Choroid plexus epithelial cell (primary cell): ENCODE data around the gene KLHL29.

Source experiments
- DNase-seq: peaks from one replicate; pipeline ENCODE4 v3.0.0-alpha.2; 2010; ENCODE audit warnings: low read depth
- H3K4me3 ChIP-seq: 2 replicates; pipeline ENCODE4 v1.5.1; 2011; ENCODE audit warnings: low read depth, mild to moderate bottlenecking, control low read depth, low read length, moderate library complexity
- TF ChIP-seq, protein P1 (sequence below): conservative IDR thresholded peaks from 2 replicates; pipeline ENCODE4 v1.5.1; 2011; ENCODE audit warnings: low read depth, mild to moderate bottlenecking, control low read depth, inconsistent platforms, low read length, moderate library complexity

Gene KLHL29

DNA sequence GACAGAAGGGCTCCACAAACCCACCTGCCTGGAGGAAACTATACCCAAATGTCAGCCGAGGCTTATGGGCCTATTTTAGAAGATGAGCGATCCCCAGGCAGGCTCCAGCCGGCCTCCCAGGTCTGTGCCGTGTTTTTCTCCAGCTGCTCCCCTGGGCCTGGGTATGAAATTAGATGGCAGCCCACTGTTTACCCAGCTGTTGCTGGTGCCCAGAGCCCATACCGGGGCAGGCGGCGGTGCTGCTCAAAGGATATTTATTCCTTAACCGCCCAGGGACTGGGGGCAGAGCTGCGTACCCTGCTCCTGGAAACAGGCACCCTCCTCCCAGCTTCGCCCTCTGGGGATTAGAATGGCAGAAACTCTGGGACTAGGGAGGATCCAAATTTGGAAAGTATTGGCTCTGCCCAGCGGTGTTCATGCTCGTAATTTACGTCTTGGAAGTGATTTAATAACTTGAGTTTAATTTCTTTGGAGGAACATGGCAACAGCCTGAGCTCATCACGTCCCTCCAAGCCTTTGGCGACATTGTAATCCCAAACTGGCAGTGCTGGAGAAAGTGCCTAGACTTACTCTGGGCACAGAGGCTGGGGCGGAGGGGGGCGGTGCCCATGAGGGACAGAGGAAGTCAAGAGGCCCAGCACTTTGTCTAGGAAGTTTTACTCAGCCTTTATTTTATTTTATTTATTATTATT is 199.2 kb downstream of the KLHL29 start:
- TF ChIP-seq, protein P1, sequence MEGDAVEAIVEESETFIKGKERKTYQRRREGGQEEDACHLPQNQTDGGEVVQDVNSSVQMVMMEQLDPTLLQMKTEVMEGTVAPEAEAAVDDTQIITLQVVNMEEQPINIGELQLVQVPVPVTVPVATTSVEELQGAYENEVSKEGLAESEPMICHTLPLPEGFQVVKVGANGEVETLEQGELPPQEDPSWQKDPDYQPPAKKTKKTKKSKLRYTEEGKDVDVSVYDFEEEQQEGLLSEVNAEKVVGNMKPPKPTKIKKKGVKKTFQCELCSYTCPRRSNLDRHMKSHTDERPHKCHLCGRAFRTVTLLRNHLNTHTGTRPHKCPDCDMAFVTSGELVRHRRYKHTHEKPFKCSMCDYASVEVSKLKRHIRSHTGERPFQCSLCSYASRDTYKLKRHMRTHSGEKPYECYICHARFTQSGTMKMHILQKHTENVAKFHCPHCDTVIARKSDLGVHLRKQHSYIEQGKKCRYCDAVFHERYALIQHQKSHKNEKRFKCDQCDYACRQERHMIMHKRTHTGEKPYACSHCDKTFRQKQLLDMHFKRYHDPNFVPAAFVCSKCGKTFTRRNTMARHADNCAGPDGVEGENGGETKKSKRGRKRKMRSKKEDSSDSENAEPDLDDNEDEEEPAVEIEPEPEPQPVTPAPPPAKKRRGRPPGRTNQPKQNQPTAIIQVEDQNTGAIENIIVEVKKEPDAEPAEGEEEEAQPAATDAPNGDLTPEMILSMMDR: no peak
- DNase-seq: no peak
- no peak overlapping the region for H3K4me3 ChIP-seq

- TF ChIP-seq, protein P1: no peak
- no peak for DNase-seq
Measured at GRCh38 chr2:23585273-23586170, 200.5 kb downstream of the KLHL29 start.

GRCh38 chr2:23586741-23587306 is 201.8 kb downstream of the KLHL29 start:
- H3K4me3 ChIP-seq: no peak overlapping the region
- TF ChIP-seq, protein P1: no peak
- DNase-seq: no peak

More at GRCh38 chr2:23585273-23586170, 200.5 kb downstream of the KLHL29 start:
- H3K4me3 ChIP-seq: no peak overlapping the region

GRCh38 chr2:23587341-23587880 is 202.4 kb downstream of the KLHL29 start:
- no peak for DNase-seq
- TF ChIP-seq, protein P1: no peak
- H3K4me3 ChIP-seq: no peak overlapping the region

- no peak for DNase-seq
- TF ChIP-seq, protein P1: no peak
- no peak overlapping the region for H3K4me3 ChIP-seq
Measured at GRCh38 chr2:23588106-23588505, 203.1 kb downstream of the KLHL29 start.

GRCh38 chr2:23588508-23589201 is 203.7 kb downstream of the KLHL29 start:
- TF ChIP-seq, protein P1: no peak
- H3K4me3 ChIP-seq: no peak overlapping the region
- no peak for DNase-seq
